Bronchial epithelial cell (primary cell): Measurements from ENCODE around the gene ORC3. TPM values are rescaled to one million over a fixed set of nuclear protein-coding genes. Genes with fewer than 3 reads are reported as not detected.
A peak's percentile ranks its signal among the peaks of the same experiment; 100 is the strongest.

Source experiments
- DNase-seq: peaks from one replicate; pipeline ENCODE4 v3.0.0-alpha.2; 2010; ENCODE audit warnings: low read depth
- FAIRE-seq: peaks from 2 replicates; lab custom pipeline; 2011; peaks lifted over from hg19 to GRCh38; lab: Jason Lieb, UNC
- H3K27me3 ChIP-seq: 2 replicates; pipeline ENCODE4 v1.5.1; 2011; ENCODE audit warnings: low read length; ENCODE audit not compliant: control insufficient read depth, insufficient read depth
- H3K36me3 ChIP-seq: 2 replicates; pipeline ENCODE4 v1.5.1; 2011; ENCODE audit warnings: low read length; ENCODE audit not compliant: control insufficient read depth, insufficient read depth
- H3K4me3 ChIP-seq: 2 replicates; pipeline ENCODE4 v1.5.1; 2011; ENCODE audit warnings: mild to moderate bottlenecking, low read depth, low read length, control low read depth
- total RNA-seq: library from RNA; depleted of rRNA; stranded (reverse); fragments of >200 nt; gene quantifications from 2 replicates; pipeline ENCODE4 v1.2.1, GENCODE V29; 2014
- TF ChIP-seq, protein P1 (sequence below): IDR thresholded peaks from 2 replicates; pipeline ENCODE4 v1.5.1; 2011; ENCODE audit warnings: mild to moderate bottlenecking, moderate library complexity, low read length, control low read depth, inconsistent platforms; ENCODE audit not compliant: insufficient read depth, severe bottlenecking

The ORC3 gene
- total RNA-seq, 1 donor from 2014 or later = 11.1 TPM

DNA sequence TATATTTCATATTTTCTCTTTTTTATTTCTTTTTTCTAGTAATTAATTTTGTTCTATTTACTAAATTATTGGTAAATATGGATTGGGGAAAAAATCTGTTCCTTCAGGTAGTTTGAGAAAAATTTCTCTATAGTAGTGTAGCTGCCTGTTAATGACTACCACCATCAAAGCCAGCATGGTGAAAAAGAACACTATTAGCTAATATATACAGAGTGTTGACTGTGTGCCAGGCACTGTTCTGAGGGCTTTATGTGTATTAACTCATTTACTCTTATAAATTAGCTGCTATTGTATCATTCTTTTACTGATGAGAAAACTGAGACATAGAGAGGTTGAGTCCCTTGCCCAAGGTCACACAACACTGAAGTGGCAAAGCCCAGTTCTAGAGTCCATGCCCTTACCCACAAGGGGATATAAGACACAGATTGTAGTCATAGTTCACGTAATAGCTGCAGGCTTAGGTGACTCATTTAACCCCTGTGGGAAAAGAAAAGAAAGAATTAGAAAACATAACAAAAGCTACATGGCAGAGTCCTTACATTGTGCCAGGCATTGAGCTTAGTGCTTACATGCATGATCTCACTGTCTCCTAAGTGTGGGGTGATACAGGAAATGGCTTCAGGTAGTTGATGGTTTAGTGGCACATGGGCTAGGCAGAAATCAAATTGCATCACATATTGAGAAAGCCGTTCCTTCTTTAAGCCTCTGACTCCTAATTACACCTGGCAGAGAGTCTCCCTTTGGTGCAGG is 124.3 kb downstream of the ORC3 start:
- no peaks in the 10 kb centered on the region for H3K36me3 ChIP-seq
- no peak overlapping the region for H3K4me3 ChIP-seq
- H3K27me3 ChIP-seq = no peaks in the 10 kb centered on the region
- TF ChIP-seq, protein P1, sequence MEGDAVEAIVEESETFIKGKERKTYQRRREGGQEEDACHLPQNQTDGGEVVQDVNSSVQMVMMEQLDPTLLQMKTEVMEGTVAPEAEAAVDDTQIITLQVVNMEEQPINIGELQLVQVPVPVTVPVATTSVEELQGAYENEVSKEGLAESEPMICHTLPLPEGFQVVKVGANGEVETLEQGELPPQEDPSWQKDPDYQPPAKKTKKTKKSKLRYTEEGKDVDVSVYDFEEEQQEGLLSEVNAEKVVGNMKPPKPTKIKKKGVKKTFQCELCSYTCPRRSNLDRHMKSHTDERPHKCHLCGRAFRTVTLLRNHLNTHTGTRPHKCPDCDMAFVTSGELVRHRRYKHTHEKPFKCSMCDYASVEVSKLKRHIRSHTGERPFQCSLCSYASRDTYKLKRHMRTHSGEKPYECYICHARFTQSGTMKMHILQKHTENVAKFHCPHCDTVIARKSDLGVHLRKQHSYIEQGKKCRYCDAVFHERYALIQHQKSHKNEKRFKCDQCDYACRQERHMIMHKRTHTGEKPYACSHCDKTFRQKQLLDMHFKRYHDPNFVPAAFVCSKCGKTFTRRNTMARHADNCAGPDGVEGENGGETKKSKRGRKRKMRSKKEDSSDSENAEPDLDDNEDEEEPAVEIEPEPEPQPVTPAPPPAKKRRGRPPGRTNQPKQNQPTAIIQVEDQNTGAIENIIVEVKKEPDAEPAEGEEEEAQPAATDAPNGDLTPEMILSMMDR = no peak
- DNase-seq (peak; percentile 98), FAIRE-seq (peak; percentile 94)

Other genes with a start within 250 kb of the ORC3 start
- gene C6orf163, start 245.3 kb upstream of the ORC3 start, total RNA-seq = 1.6 and 3.1 TPM in 2 replicates
- gene CFAP206, start 182.2 kb upstream of the ORC3 start, total RNA-seq = under 0.01 TPM in 1 of 2 replicates, not detected in the other
- 12.2 and 14.5 TPM in 2 replicates for gene SLC35A1, start 117.2 kb upstream of the ORC3 start, total RNA-seq
- gene RARS2, start 148 bp upstream of the ORC3 start, total RNA-seq = 23.8 and 28.4 TPM in 2 replicates
- 22.6 and 30.2 TPM in 2 replicates for gene AKIRIN2, start 112.1 kb downstream of the ORC3 start, total RNA-seq